ENCODE results near the gene CBX7. TPM values are rescaled to one million over a fixed set of nuclear protein-coding genes. Genes with fewer than 3 reads are reported as not detected.
A peak's percentile ranks its signal among the peaks of the same experiment; 100 is the strongest.

CBX7 gene
- polyA plus RNA-seq, 3 donors, result 3.1 to 18.0 (median 4.0) TPM

GRCh38 chr22:39178206-39179111 lies 26.0 kb upstream of the CBX7 start:
- Mint-ChIP-seq H3K27ac (no peak overlapping the region), H3K4me1 (peaks cover 17% of the 10 kb centered on the region), H3K36me3 (no peaks in the 10 kb centered on the region), H3K9me3 (peaks cover 4 to 10% (median 8%) of the 10 kb centered on the region in 7 donors), H3K4me3 (peak overlapping the region in 1 of 2 donors; percentile 49), H3K27me3 (ENCODE audit: low read depth in 3 of 3) (peaks cover 13 to 25% (median 16%) of the 10 kb centered on the region in 3 donors)
- whole genome bisulfite sequencing (ENCODE audit: insufficient coverage), result 95% methylated on average over 12 of the region's 19 CpGs
- H2AFZ ChIP-seq (ENCODE audit: insufficient read depth, low read depth, low read length, poor library complexity, severe bottlenecking), result no peak overlapping the region
- intact Hi-C loops (cut with micrococcal nuclease), result no loop called here
- peaks cover 7 to 11% of the 10 kb centered on the region in 2 donors for H3K4me1 ChIP-seq (ENCODE audit: control insufficient read depth in 1 of 2, insufficient read depth in 2 of 2, low read length in 2 of 2)
- no peak overlapping the region for H3K4me3 ChIP-seq (replicated peaks in 1 of 3; ENCODE audit: low read depth in 2 of 3, low read length in 3 of 3)
- peaks cover 0 to 7% of the 10 kb centered on the region in 2 donors for H3K27me3 ChIP-seq (ENCODE audit: control insufficient read depth in 2 of 2, insufficient read depth in 2 of 2, low read length in 2 of 2)
- H3K9ac ChIP-seq (ENCODE audit: insufficient read depth, low read length, poor library complexity, severe bottlenecking), result no peak overlapping the region
- TF ChIP-seq CTCF (IDR thresholded peaks at IDR 0.05), result no peak
- H3K79me2 ChIP-seq (ENCODE audit: insufficient read depth, low read length), result no peaks in the 10 kb centered on the region
- H4K20me1 ChIP-seq (ENCODE audit: insufficient read depth, low read length), result no peaks in the 10 kb centered on the region
- no peak for DNase-seq
- no peaks in the 10 kb centered on the region for H3K36me3 ChIP-seq (replicated peaks in 1 of 2; ENCODE audit: control insufficient read depth in 1 of 2, insufficient read depth in 2 of 2, low read length in 2 of 2)
- H3K4me2 ChIP-seq (replicated peaks; ENCODE audit: extremely low read depth, low read length, poor library complexity, severe bottlenecking), result no peak overlapping the region
- no peak overlapping the region for H3K27ac ChIP-seq (ENCODE audit: low read depth in 1 of 2, low read length in 2 of 2)
- H3K9me3 ChIP-seq (replicated peaks in 1 of 2; ENCODE audit: control insufficient read depth in 1 of 2, insufficient read depth in 1 of 2, low read length in 2 of 2), result peaks cover 5 to 12% of the 10 kb centered on the region in 2 donors

- no peak overlapping the region for H2AFZ ChIP-seq (ENCODE audit: insufficient read depth, low read depth, low read length, poor library complexity, severe bottlenecking)
- H3K9me3 ChIP-seq (replicated peaks in 1 of 2; ENCODE audit: control insufficient read depth in 1 of 2, insufficient read depth in 1 of 2, low read length in 2 of 2), result peaks cover 5 to 12% of the 10 kb centered on the region in 2 donors
- intact Hi-C loops (cut with micrococcal nuclease), result no loop called here
- H3K79me2 ChIP-seq (ENCODE audit: insufficient read depth, low read length), result no peaks in the 10 kb centered on the region
- TF ChIP-seq CTCF (IDR thresholded peaks at IDR 0.05), result no peak
- H4K20me1 ChIP-seq (ENCODE audit: insufficient read depth, low read length), result no peaks in the 10 kb centered on the region
- H3K4me1 ChIP-seq (ENCODE audit: control insufficient read depth in 1 of 2, insufficient read depth in 2 of 2, low read length in 2 of 2), result peaks cover 7 to 11% of the 10 kb centered on the region in 2 donors
- Mint-ChIP-seq H3K27me3 (ENCODE audit: low read depth in 3 of 3) (peaks cover 14 to 27% (median 23%) of the 10 kb centered on the region in 3 donors), H3K36me3 (no peaks in the 10 kb centered on the region), H3K4me1 (peaks cover 17% of the 10 kb centered on the region), H3K4me3 (peak overlapping the region in 1 of 2 donors; percentile 49), H3K27ac (no peak overlapping the region), H3K9me3 (peaks cover 4 to 10% (median 8%) of the 10 kb centered on the region in 7 donors)
- no peak overlapping the region for H3K4me2 ChIP-seq (replicated peaks; ENCODE audit: extremely low read depth, low read length, poor library complexity, severe bottlenecking)
- H3K27ac ChIP-seq (ENCODE audit: low read depth in 1 of 2, low read length in 2 of 2), result no peak overlapping the region
- WGBS (ENCODE audit: insufficient coverage), result 99% methylated on average over 6 of the region's 9 CpGs
- no peak overlapping the region for H3K4me3 ChIP-seq (replicated peaks in 1 of 3; ENCODE audit: low read depth in 2 of 3, low read length in 3 of 3)
- no peaks in the 10 kb centered on the region for H3K36me3 ChIP-seq (replicated peaks in 1 of 2; ENCODE audit: control insufficient read depth in 1 of 2, insufficient read depth in 2 of 2, low read length in 2 of 2)
- H3K27me3 ChIP-seq (ENCODE audit: control insufficient read depth in 2 of 2, insufficient read depth in 2 of 2, low read length in 2 of 2), result peaks cover 0 to 7% of the 10 kb centered on the region in 2 donors
- no peak overlapping the region for H3K9ac ChIP-seq (ENCODE audit: insufficient read depth, low read length, poor library complexity, severe bottlenecking)
- no peak for DNase-seq
These were observed 25.3 kb upstream of the CBX7 start for GRCh38 chr22:39177791-39178190.

Measured in CD14-positive monocyte (primary cell).